ENCODE results near the gene MYCBPAP. TPM values are rescaled to one million over a fixed set of nuclear protein-coding genes. Genes with fewer than 3 reads are reported as not detected.

Gene MYCBPAP
- total RNA-seq, 1 experiment from 2014 or later = 0.62 TPM

DNA sequence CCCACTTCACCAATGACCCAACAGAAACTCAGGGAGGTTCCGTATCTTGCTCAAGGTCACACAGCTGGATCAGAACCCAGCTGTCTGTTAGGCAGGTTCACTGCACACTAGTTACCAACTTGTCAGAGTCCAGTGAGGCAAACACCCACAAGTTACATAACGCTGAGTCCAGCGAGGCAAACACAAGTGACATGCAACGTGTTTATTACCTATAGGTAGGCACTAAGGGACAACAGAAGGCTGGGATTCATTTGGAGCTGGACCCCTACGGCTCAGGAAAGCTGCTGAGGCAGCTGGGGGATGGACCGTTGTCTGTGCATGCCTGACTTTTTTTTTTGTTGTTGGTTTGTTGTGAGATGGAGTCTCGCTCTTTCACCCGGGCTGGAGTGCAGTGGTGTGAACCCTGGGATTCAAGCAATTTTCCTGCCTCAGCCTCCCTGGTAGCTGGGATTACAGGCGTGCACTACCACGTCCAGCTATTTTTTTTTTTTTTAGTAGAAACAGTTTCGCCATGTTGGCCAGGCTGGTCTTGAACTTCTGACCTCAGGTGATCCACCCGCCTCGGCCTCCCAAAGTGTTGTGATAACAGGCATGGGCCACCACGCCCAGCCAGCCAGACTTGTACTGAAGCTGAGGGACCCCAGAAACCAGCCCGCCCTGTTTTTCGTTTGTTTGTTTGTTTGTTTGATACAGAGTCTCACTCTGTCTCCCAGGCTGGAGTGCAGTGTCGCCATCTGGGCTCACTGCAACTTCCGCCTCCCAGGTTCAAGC is 31.5 kb upstream of the MYCBPAP start:
- H3K27me3 ChIP-seq (ENCODE audit: control insufficient read depth, insufficient read depth, low read length) = peaks cover 7% of the 10 kb centered on the region
- 0 out of 2 replicates have a peak, but pooled peaks cover 1% of the 10 kb centered on the region for H3K36me3 ChIP-seq (replicated peaks; ENCODE audit: control insufficient read depth, insufficient read depth, low read length)
- DNase-seq = no peak
- no peak overlapping the region for H3K4me3 ChIP-seq (ENCODE audit: insufficient read depth, low read depth, low read length)

- Histone ChIP-seq H3K27me3 (ENCODE audit: control insufficient read depth, insufficient read depth, low read length) (peaks cover 7% of the 10 kb centered on the region), H3K4me3 (ENCODE audit: insufficient read depth, low read depth, low read length) (no peak overlapping the region; the same call in 1 of the 2 replicates), H3K36me3 (replicated peaks; ENCODE audit: control insufficient read depth, insufficient read depth, low read length) (0 out of 2 replicates have a peak, but pooled peaks cover 1% of the 10 kb centered on the region)
- DNase-seq = no peak
Observed at GRCh38 chr17:50477976-50478375, 30.3 kb upstream of the MYCBPAP start.

- H3K27me3 ChIP-seq (ENCODE audit: control insufficient read depth, insufficient read depth, low read length) = peaks cover 7% of the 10 kb centered on the region
- DNase-seq = peak; percentile 95
- peak within 1 kb of the TSS; percentile 82 for H3K4me3 ChIP-seq (ENCODE audit: insufficient read depth, low read depth, low read length)
- H3K36me3 ChIP-seq (replicated peaks; ENCODE audit: control insufficient read depth, insufficient read depth, low read length) = peaks cover 6% of the 10 kb centered on the region; the same call in 1 of the 2 replicates
Observed at GRCh38 chr17:50478391-50479381, 29.6 kb upstream of the MYCBPAP start, which contains the start of gene RSAD1. Gene RSAD1, plus strand, starts transcription at chr17:50478860. Its CDS starts 25 bp downstream, at chr17:50478885.

DNA sequence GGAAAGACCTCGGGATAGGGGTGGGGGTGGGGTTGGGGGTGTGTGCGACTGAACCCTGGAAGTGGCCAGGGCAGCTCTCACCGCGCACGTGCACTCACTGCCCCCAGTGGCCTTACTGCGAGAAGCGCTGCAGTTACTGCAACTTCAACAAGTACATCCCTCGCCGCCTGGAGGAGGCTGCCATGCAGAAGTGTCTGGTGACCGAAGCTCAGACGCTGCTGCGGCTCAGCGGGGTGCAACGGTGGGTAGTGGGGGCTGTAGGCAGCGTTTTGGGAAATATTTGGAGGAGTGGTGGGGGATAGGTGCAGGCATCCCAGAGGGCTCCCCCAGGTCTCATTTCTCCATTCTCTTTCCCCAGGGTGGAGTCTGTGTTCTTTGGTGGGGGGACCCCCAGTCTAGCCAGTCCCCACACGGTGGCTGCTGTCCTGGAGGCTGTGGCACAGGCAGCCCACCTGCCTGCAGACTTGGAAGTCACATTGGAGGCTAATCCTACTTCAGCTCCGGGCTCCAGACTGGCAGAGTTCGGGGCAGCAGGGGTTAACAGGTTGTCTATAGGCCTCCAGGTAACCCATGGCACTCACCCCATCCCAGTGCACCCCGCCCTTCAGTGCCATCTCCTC is 28.6 kb upstream of the MYCBPAP start:
- DNase-seq = peak; percentile 91
- peak overlapping the region; percentile 82 for H3K4me3 ChIP-seq (ENCODE audit: insufficient read depth, low read depth, low read length)
- H3K27me3 ChIP-seq (ENCODE audit: control insufficient read depth, insufficient read depth, low read length) = peaks cover 7% of the 10 kb centered on the region
- H3K36me3 ChIP-seq (replicated peaks; ENCODE audit: control insufficient read depth, insufficient read depth, low read length) = peaks cover 8% of the 10 kb centered on the region

DNA sequence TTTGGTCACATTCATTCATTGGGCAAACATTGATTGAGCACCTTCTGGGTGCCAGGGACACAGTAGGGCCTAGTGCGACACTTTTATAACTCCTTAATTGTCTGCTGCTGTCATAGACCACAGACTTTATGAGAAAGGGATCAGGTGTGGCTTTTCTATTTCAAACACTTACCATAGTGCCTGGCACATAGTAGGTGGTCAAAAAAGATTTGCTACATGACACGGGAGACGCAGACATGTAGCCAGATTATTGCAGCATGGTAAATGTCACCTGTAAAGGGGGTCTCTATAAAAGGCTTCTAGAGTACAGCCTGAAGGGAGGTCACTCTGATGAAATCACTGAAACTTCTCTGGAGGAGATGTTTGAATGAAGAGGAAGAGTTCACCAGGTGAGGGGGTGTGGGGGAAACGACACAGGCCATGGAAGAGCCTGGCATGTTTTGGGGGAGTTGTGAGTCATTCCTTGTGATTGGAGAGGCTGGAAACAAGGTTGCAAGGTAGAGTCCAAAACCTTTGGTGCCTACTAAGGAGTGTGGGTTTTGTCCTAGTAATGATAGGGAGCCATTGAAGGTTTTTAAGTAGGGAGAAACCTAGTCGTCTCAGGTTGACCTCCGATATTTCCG is 28.0 kb upstream of the MYCBPAP start:
- H3K27me3 ChIP-seq (ENCODE audit: control insufficient read depth, insufficient read depth, low read length) = peaks cover 7% of the 10 kb centered on the region
- no peak for DNase-seq
- no peak overlapping the region for H3K4me3 ChIP-seq (ENCODE audit: insufficient read depth, low read depth, low read length)
- peaks cover 9% of the 10 kb centered on the region for H3K36me3 ChIP-seq (replicated peaks; ENCODE audit: control insufficient read depth, insufficient read depth, low read length)

DNA sequence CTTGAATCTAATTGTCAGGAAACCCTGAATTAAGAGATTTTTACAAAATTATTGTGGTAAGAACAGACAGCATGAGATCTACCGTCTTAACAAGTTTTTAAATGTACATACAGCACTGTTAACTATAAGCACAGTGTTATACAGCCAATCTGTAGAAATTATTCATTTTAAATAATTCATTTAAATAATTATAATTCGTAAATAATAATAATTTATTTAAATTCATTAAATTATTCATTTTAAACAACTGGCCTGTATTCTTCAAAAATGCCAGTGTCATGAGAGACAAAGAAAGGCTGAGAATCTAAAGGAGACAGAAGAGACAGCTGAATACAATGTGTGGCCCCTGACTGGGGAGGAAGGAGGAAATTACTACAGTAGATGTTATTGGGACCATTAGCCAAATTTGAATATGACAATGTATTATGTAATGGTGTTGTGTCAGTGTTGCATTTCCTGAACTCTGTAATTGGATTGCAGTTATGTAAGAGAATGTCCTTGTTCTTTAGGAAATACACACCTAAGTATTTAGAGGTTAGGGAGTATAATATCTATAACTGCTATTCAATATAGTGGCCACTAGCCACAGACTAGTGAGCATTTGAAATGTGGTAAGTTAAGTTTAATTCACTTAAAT is 27.3 kb upstream of the MYCBPAP start:
- no peak for DNase-seq
- H3K36me3 ChIP-seq (replicated peaks; ENCODE audit: control insufficient read depth, insufficient read depth, low read length) = peaks cover 12% of the 10 kb centered on the region
- H3K27me3 ChIP-seq (ENCODE audit: control insufficient read depth, insufficient read depth, low read length) = peaks cover 5% of the 10 kb centered on the region
- no peak overlapping the region for H3K4me3 ChIP-seq (ENCODE audit: insufficient read depth, low read depth, low read length)

DNA sequence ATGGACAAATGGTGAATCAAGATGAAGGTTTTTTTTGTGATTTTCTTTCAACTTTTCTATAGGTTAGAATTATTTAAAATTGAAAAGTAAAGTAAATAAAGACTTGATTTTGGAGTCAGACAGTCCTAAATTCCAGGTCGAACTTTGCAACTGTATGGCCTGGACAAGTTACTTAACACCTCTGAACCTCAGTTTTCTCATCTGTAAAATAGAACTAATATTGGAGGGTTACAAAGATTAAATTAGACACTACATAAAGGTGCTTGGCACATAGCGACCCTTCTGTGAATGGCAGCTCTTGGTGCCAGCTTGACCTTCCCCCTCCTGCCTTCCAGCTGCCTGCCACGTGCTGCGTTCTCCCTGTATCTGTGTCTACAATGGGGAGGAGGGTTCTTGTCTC is 26.6 kb upstream of the MYCBPAP start:
- peaks cover 1% of the 10 kb centered on the region; the same call in 1 of the 2 replicates for H3K27me3 ChIP-seq (ENCODE audit: control insufficient read depth, insufficient read depth, low read length)
- no peak overlapping the region for H3K4me3 ChIP-seq (ENCODE audit: insufficient read depth, low read depth, low read length)
- H3K36me3 ChIP-seq (replicated peaks; ENCODE audit: control insufficient read depth, insufficient read depth, low read length) = peaks cover 12% of the 10 kb centered on the region
- DNase-seq = no peak

GRCh38 chr17:50482110-50482509 is 26.1 kb upstream of the MYCBPAP start:
- Histone ChIP-seq H3K36me3 (replicated peaks; ENCODE audit: control insufficient read depth, insufficient read depth, low read length) (peaks cover 12% of the 10 kb centered on the region), H3K27me3 (ENCODE audit: control insufficient read depth, insufficient read depth, low read length) (no peaks in the 10 kb centered on the region; the same call in 1 of the 2 replicates), H3K4me3 (ENCODE audit: insufficient read depth, low read depth, low read length) (no peak overlapping the region)
- DNase-seq = no peak

DNA sequence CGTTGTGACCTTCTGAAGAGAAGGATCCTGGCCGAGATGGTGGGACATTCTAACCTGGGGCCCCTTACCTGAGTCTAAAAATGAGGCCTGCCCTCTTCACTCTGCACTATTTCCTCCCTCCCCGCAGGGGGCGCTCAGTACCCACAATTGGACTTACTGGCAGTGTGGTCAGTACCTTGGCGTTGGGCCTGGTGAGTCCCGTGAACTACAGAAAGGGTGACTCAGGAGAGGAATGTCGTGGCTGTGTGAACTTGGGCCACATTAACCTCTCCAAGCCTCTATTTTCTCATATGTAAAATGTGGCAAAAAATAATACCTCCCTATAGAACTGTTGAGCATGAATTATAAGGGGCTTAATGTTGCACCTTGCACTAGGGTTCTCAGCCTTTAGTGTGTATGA is 25.7 kb upstream of the MYCBPAP start:
- Histone ChIP-seq H3K27me3 (ENCODE audit: control insufficient read depth, insufficient read depth, low read length) (no peaks in the 10 kb centered on the region; the same call in 1 of the 2 replicates), H3K36me3 (replicated peaks; ENCODE audit: control insufficient read depth, insufficient read depth, low read length) (peaks cover 12% of the 10 kb centered on the region), H3K4me3 (ENCODE audit: insufficient read depth, low read depth, low read length) (no peak overlapping the region)
- DNase-seq = peak; percentile 91

- no peak overlapping the region for H3K4me3 ChIP-seq (ENCODE audit: insufficient read depth, low read depth, low read length)
- H3K36me3 ChIP-seq (replicated peaks; ENCODE audit: control insufficient read depth, insufficient read depth, low read length) = peaks cover 12% of the 10 kb centered on the region
- no peaks in the 10 kb centered on the region for H3K27me3 ChIP-seq (ENCODE audit: control insufficient read depth, insufficient read depth, low read length)
- DNase-seq = no peak
Observed at GRCh38 chr17:50483266-50483665, 25.0 kb upstream of the MYCBPAP start.

DNA sequence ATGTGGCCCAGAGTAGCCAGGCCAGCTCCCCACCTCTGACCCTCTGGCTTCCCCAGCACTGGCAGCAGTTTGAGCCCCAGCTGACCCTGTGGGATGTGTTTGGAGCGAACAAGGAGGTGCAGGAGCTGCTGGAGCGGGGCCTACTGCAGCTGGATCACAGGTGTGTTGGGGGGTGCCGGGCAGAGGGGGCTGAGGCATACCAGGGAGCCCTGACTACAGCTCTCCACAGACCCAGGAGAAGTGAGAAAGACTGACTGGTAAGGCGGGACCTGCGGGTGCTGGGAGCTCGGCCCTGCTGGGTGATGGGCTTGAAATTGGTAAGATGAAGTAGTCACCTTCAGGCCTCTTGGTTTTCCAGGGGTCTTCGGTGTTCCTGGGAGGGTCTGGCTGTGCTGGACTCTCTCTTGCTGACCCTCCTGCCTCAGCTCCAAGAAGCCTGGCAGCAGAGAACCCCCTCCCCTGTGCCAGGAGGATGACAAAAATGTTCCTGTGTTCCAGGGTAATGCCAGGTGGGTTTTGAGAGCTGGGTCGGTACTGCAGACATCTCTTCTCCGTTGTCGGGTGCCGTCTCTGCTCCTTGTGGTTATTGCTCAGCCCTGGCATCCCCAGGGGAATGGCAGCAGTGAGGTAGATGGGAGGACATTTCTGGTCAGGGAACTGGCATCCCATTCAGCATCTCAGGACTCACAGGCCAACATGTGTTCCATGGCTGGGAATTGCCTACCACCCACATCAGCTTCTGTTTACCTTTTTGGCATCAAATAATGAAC is 23.7 kb upstream of the MYCBPAP start:
- Histone ChIP-seq H3K4me3 (ENCODE audit: insufficient read depth, low read depth, low read length) (no peak overlapping the region), H3K27me3 (ENCODE audit: control insufficient read depth, insufficient read depth, low read length) (no peaks in the 10 kb centered on the region), H3K36me3 (replicated peaks; ENCODE audit: control insufficient read depth, insufficient read depth, low read length) (peaks cover 12% of the 10 kb centered on the region)
- DNase-seq = no peak

- Histone ChIP-seq H3K4me3 (ENCODE audit: insufficient read depth, low read depth, low read length) (no peak overlapping the region), H3K27me3 (ENCODE audit: control insufficient read depth, insufficient read depth, low read length) (no peaks in the 10 kb centered on the region), H3K36me3 (replicated peaks; ENCODE audit: control insufficient read depth, insufficient read depth, low read length) (peaks cover 11% of the 10 kb centered on the region)
- no peak for DNase-seq
Observed at GRCh38 chr17:50487213-50488096, 20.8 kb upstream of the MYCBPAP start.
